ENCODE measurements around the gene TAS2R43. TPM values are rescaled to one million over a fixed set of nuclear protein-coding genes. Genes with fewer than 3 reads are reported as not detected.

The TAS2R43 gene
- total RNA-seq, 1 donor from 2014 or later: 1.5 TPM

GRCh38 chr12:11078246-11078645 is 13.9 kb downstream of the TAS2R43 start:
- Mint-ChIP-seq H3K4me3 (ENCODE audit: unreplicated experiment) (no peak overlapping the region), H3K27me3 (ENCODE audit: unreplicated experiment) (no peaks in the 10 kb centered on the region), H3K9me3 (ENCODE audit: unreplicated experiment) (no peaks in the 10 kb centered on the region), H3K36me3 (ENCODE audit: unreplicated experiment) (peaks cover 11% of the 10 kb centered on the region), H3K27ac (ENCODE audit: unreplicated experiment) (no peak overlapping the region), H3K4me1 (ENCODE audit: low read depth, unreplicated experiment) (no peaks in the 10 kb centered on the region)
- no peak for TF ChIP-seq CTCF (IDR thresholded peaks at IDR 0.05; ENCODE audit: partially characterized antibody, unreplicated experiment)
- DNase-seq: no peak

GRCh38 chr12:11075642-11076041 is 16.5 kb downstream of the TAS2R43 start:
- no peaks in the 10 kb centered on the region for H3K4me1 Mint-ChIP-seq (ENCODE audit: low read depth, unreplicated experiment)
- TF ChIP-seq CTCF (IDR thresholded peaks at IDR 0.05; ENCODE audit: partially characterized antibody, unreplicated experiment): no peak
- no peak overlapping the region for H3K4me3 Mint-ChIP-seq (ENCODE audit: unreplicated experiment)
- DNase-seq: no peak
- H3K27me3 Mint-ChIP-seq (ENCODE audit: unreplicated experiment): no peaks in the 10 kb centered on the region
- peaks cover 1% of the 10 kb centered on the region for H3K9me3 Mint-ChIP-seq (ENCODE audit: unreplicated experiment)
- no peak overlapping the region for H3K27ac Mint-ChIP-seq (ENCODE audit: unreplicated experiment)
- H3K36me3 Mint-ChIP-seq (ENCODE audit: unreplicated experiment): peaks cover 5% of the 10 kb centered on the region

GRCh38 chr12:11071414-11071813 is 20.7 kb downstream of the TAS2R43 start:
- no peak for DNase-seq
- Mint-ChIP-seq H3K27me3 (ENCODE audit: unreplicated experiment) (no peaks in the 10 kb centered on the region), H3K27ac (ENCODE audit: unreplicated experiment) (no peak overlapping the region), H3K4me3 (ENCODE audit: unreplicated experiment) (no peak overlapping the region), H3K9me3 (ENCODE audit: unreplicated experiment) (peaks cover 1% of the 10 kb centered on the region), H3K36me3 (ENCODE audit: unreplicated experiment) (no peaks in the 10 kb centered on the region), H3K4me1 (ENCODE audit: low read depth, unreplicated experiment) (no peaks in the 10 kb centered on the region)
- TF ChIP-seq CTCF (IDR thresholded peaks at IDR 0.05; ENCODE audit: partially characterized antibody, unreplicated experiment): no peak

GRCh38 chr12:11070999-11071398 is 21.1 kb downstream of the TAS2R43 start:
- Mint-ChIP-seq H3K36me3 (ENCODE audit: unreplicated experiment) (no peaks in the 10 kb centered on the region), H3K27me3 (ENCODE audit: unreplicated experiment) (no peaks in the 10 kb centered on the region), H3K27ac (ENCODE audit: unreplicated experiment) (no peak overlapping the region), H3K9me3 (ENCODE audit: unreplicated experiment) (peaks cover 1% of the 10 kb centered on the region), H3K4me1 (ENCODE audit: low read depth, unreplicated experiment) (no peaks in the 10 kb centered on the region), H3K4me3 (ENCODE audit: unreplicated experiment) (no peak overlapping the region)
- DNase-seq: no peak
- TF ChIP-seq CTCF (IDR thresholded peaks at IDR 0.05; ENCODE audit: partially characterized antibody, unreplicated experiment): no peak

GRCh38 chr12:11069854-11070365 is 22.2 kb downstream of the TAS2R43 start:
- no peaks in the 10 kb centered on the region for H3K36me3 Mint-ChIP-seq (ENCODE audit: unreplicated experiment)
- H3K4me1 Mint-ChIP-seq (ENCODE audit: low read depth, unreplicated experiment): no peaks in the 10 kb centered on the region
- H3K4me3 Mint-ChIP-seq (ENCODE audit: unreplicated experiment): no peak overlapping the region
- no peaks in the 10 kb centered on the region for H3K27me3 Mint-ChIP-seq (ENCODE audit: unreplicated experiment)
- no peak overlapping the region for H3K27ac Mint-ChIP-seq (ENCODE audit: unreplicated experiment)
- no peak for TF ChIP-seq CTCF (IDR thresholded peaks at IDR 0.05; ENCODE audit: partially characterized antibody, unreplicated experiment)
- no peak for DNase-seq
- peaks cover 1% of the 10 kb centered on the region for H3K9me3 Mint-ChIP-seq (ENCODE audit: unreplicated experiment)
